ENCODE results near the gene UGGT1. TPM values are rescaled to one million over a fixed set of nuclear protein-coding genes. Genes with fewer than 3 reads are reported as not detected.

Gene UGGT1
- total RNA-seq, 1 donor from 2014 or later, result 102 TPM

GRCh38 chr2:128235581-128235980 is 144.6 kb downstream of the UGGT1 start:
- no peak for DNase-seq (ENCODE audit: low spot score)
- peaks cover 5% of the 10 kb centered on the region for H3K9me3 Mint-ChIP-seq (ENCODE audit: unreplicated experiment)

DNA sequence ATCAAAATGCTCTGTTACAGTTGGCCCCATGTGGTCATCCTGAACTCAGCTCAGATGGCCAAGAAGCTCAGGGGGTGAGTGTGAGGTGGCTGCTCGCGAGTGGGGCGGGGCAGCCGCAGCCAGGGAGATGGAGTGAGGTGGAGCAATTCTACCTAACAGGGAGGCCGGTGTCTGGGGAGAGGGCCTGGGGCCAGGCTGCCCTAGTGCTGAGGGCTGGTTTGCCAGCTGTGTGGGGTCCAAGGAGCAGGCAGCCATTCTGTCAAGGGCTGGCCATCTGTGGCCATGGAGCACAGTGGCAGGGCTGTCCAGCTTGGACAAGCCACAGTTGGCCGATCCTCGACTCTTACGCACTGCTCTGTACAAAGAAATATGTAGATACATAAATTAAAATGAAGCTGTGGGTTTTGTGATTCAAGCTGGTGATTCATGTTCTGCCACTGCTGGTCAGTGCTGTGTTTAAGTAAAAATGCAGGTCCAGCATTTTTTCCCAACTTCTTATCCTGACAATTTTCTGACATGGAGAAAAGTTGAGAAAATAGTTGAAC is 145.6 kb downstream of the UGGT1 start:
- H3K36me3 Mint-ChIP-seq (ENCODE audit: low read depth, unreplicated experiment), result peaks cover 3% of the 10 kb centered on the region
- TF ChIP-seq CTCF (IDR thresholded peaks at IDR 0.05; ENCODE audit: unreplicated experiment), result no peak
- H3K4me3 Mint-ChIP-seq (ENCODE audit: unreplicated experiment), result no peak overlapping the region
- H3K4me1 Mint-ChIP-seq (ENCODE audit: unreplicated experiment), result no peaks in the 10 kb centered on the region
- peaks cover 5% of the 10 kb centered on the region for H3K9me3 Mint-ChIP-seq (ENCODE audit: unreplicated experiment)
- H3K27ac Mint-ChIP-seq (ENCODE audit: unreplicated experiment), result no peak overlapping the region
- peaks cover 4% of the 10 kb centered on the region for H3K27me3 Mint-ChIP-seq (ENCODE audit: unreplicated experiment)
- no peak for DNase-seq (ENCODE audit: low spot score)

More at GRCh38 chr2:128235581-128235980, 144.6 kb downstream of the UGGT1 start:
- Mint-ChIP-seq H3K4me1 (ENCODE audit: unreplicated experiment) (no peaks in the 10 kb centered on the region), H3K36me3 (ENCODE audit: low read depth, unreplicated experiment) (peaks cover 3% of the 10 kb centered on the region), H3K4me3 (ENCODE audit: unreplicated experiment) (no peak overlapping the region), H3K27ac (ENCODE audit: unreplicated experiment) (no peak overlapping the region), H3K27me3 (ENCODE audit: unreplicated experiment) (peaks cover 4% of the 10 kb centered on the region)
- TF ChIP-seq CTCF (IDR thresholded peaks at IDR 0.05; ENCODE audit: unreplicated experiment), result no peak

DNA sequence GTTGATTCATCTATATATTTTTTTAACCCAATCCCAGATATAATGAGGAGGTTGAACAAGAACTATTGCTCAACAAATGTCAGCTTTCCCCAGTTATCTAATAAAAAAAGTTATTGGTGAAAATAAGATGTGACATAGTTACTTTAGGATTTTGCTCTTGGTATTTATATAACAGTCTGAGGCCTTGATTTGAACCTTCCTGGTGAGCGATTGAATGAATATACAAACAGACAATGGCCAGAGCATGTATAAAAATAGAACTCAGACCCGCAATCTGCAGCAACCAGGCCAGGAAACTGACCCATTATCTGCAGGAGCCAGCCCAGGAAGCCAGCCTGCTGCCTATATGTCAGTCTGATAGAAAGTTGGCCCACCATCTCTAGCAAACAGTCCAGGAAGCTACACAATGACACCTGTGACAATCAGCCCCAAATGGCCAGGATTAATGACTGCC is 146.1 kb downstream of the UGGT1 start:
- Mint-ChIP-seq H3K4me3 (ENCODE audit: unreplicated experiment) (no peak overlapping the region), H3K27me3 (ENCODE audit: unreplicated experiment) (peaks cover 4% of the 10 kb centered on the region), H3K27ac (ENCODE audit: unreplicated experiment) (no peak overlapping the region), H3K36me3 (ENCODE audit: low read depth, unreplicated experiment) (peaks cover 3% of the 10 kb centered on the region), H3K4me1 (ENCODE audit: unreplicated experiment) (no peaks in the 10 kb centered on the region), H3K9me3 (ENCODE audit: unreplicated experiment) (peaks cover 5% of the 10 kb centered on the region)
- DNase-seq (ENCODE audit: low spot score), result no peak
- no peak for TF ChIP-seq CTCF (IDR thresholded peaks at IDR 0.05; ENCODE audit: unreplicated experiment)

- H3K27ac Mint-ChIP-seq (ENCODE audit: unreplicated experiment), result no peak overlapping the region
- H3K4me1 Mint-ChIP-seq (ENCODE audit: unreplicated experiment), result peaks cover 4% of the 10 kb centered on the region
- no peak for TF ChIP-seq CTCF (IDR thresholded peaks at IDR 0.05; ENCODE audit: unreplicated experiment)
- H3K4me3 Mint-ChIP-seq (ENCODE audit: unreplicated experiment), result no peak overlapping the region
- DNase-seq (ENCODE audit: low spot score), result no peak
- peaks cover 4% of the 10 kb centered on the region for H3K27me3 Mint-ChIP-seq (ENCODE audit: unreplicated experiment)
- H3K9me3 Mint-ChIP-seq (ENCODE audit: unreplicated experiment), result peaks cover 5% of the 10 kb centered on the region
- peaks cover 3% of the 10 kb centered on the region for H3K36me3 Mint-ChIP-seq (ENCODE audit: low read depth, unreplicated experiment)
Observed at GRCh38 chr2:128237911-128238697, 147.1 kb downstream of the UGGT1 start.

DNA sequence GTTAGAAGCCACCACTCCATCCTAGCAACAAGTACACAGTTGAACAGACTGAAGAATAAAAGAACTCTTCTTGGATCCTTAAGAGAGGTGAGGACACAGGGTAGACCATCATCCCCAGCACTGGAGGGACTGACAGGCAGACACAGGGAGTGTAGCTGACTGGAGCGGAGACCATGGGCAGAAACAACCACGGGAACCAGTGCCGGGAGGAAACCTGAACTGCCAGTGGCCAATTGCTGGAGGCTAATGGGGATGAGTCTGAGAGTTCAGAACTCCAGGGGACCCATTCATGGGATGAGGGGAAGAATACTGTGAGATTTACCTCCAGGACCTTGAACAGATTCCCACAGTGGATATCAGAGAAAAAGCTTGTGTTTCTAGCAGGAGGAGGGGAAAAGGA is 150.9 kb downstream of the UGGT1 start:
- H3K36me3 Mint-ChIP-seq (ENCODE audit: low read depth, unreplicated experiment), result peaks cover 3% of the 10 kb centered on the region
- DNase-seq (ENCODE audit: low spot score), result no peak
- H3K4me3 Mint-ChIP-seq (ENCODE audit: unreplicated experiment), result no peak overlapping the region
- no peak for TF ChIP-seq CTCF (IDR thresholded peaks at IDR 0.05; ENCODE audit: unreplicated experiment)
- H3K4me1 Mint-ChIP-seq (ENCODE audit: unreplicated experiment), result peaks cover 19% of the 10 kb centered on the region
- H3K27ac Mint-ChIP-seq (ENCODE audit: unreplicated experiment), result no peak overlapping the region
- peaks cover 5% of the 10 kb centered on the region for H3K9me3 Mint-ChIP-seq (ENCODE audit: unreplicated experiment)
- H3K27me3 Mint-ChIP-seq (ENCODE audit: unreplicated experiment), result peaks cover 4% of the 10 kb centered on the region
